EH (cell line): ENCODE data around the gene C10orf95.

ENCODE experiments used
- DNase-seq: peaks from one replicate; pipeline ENCODE4 v3.0.0-alpha.2; 2015; ENCODE audit warnings: low read depth

C10orf95 gene

DNA sequence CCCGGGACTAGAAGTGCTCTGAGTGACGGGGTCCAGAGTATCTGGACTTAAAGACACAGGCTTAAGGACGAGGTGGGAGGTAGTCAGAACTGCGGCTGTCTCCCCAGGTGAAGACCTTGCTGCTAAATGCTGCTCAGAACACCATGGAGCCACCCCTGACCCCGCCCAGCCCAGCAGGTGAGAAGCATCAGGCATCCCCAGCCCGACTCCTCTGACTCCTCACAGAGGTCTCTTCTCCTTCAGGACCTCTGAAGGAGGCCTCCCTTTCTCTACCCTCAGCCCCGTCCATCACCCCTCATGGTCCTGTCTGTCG, 50.0 kb downstream of the C10orf95 start:
- DNase-seq, result no peak

DNA sequence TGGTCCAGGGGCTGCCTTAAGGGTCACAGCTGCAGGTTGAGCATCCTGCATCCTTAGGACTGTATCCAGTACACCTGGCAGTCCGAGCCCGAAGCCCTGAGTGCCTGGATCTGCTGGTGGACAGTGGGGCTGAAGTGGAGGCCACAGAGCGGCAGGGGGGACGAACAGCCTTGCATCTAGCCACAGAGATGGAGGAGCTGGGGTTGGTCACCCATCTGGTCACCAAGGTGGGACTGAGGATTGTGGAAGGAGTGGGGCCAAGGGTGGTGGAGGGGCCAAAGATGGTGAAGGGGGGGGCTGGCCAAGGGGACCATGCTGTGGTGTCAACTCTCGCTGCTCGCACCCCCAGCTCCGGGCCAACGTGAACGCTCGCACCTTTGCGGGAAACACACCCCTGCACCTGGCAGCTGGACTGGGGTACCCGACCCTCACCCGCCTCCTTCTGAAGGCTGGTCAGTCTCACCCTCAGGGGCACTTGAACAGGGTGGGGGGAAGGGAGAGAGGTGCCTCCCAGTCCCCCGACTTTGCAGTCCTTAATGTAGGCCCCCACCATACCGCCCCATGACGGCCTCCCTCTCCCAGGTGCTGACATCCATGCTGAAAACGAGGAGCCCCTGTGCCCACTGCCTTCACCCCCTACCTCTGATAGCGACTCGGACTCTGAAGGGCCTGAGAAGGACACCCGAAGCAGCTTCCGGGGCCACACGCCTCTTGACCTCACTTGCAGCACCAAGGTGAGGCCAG, 50.6 kb downstream of the C10orf95 start:
- DNase-seq, result no peak

DNA sequence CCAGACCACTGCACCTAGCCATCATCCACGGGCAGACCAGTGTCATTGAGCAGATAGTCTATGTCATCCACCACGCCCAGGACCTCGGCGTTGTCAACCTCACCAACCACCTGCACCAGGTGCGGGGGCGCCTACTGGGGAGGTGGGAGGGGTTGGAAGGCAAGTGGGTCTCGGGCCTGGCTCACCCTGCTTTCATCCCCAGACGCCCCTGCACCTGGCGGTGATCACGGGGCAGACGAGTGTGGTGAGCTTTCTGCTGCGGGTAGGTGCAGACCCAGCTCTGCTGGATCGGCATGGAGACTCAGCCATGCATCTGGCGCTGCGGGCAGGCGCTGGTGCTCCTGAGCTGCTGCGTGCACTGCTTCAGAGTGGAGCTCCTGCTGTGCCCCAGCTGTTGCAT, 51.3 kb downstream of the C10orf95 start:
- no peak for DNase-seq
